GM12878 (cell line): ENCODE results near the gene ASB7.

ENCODE experiments used
- CTCF ChIP-seq, 3 experiments: IDR thresholded peaks in 2 of 3; conservative IDR thresholded peaks in 1 of 3; 2 replicates each; pipeline ENCODE4 v1.5.1; 2011; ENCODE audit warnings: low read depth in 3 of 3, low read length in 3 of 3, mild to moderate bottlenecking in 3 of 3, control low read depth in 2 of 3, moderate library complexity in 2 of 3, inconsistent platforms in 1 of 3, mixed read lengths in 1 of 3; ENCODE audit not compliant: control insufficient read depth in 2 of 3, insufficient read depth in 1 of 3; ENCODE audit errors: extremely low read depth in 1 of 3
- HCFC1 ChIP-seq: fragments of 150-350 bp; IDR thresholded peaks from 2 replicates; pipeline ENCODE4 v1.6.1; 2014; ENCODE audit warnings: low read length
- TF ChIP-seq, protein P1 (sequence below): IDR thresholded peaks from 2 replicates; pipeline ENCODE4 v1.6.1; 2012; ENCODE audit warnings: mild to moderate bottlenecking, low read depth, low read length

DNA sequence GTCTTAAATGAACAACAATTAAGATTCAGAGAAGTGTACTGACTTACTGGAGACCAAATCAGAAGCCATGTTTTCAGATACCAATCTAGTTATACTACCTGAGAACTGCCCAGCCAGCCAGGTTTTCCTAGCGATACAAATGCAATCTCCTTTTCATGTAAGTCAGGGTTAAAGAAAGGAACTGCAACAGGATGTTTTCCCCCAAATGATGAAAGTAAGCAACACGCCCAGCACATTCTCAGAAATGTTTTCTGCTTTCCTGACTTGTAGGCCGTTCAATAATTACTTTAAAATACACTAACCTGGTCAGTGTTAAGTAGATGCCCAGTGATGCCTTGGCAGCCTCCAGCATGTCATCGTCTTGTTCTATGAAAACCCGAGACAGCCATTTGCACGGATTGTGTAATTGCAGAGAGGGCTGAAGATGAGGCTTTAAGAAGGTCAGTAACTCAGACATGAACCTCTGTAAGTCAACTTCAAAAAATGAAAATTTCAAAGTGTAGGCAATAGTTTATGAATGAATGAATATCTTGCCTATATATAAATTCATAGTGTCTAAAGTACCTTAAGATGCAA, 30.7 kb upstream of the ASB7 start:
- TF ChIP-seq HCFC1 (no peak), CTCF (IDR thresholded peaks at IDR 0.05 in 2 of 3, conservative IDR thresholded peaks at IDR 0.05 in 1 of 3; ENCODE audit: control insufficient read depth in 2 of 3, extremely low read depth in 1 of 3, insufficient read depth in 1 of 3, low read depth in 3 of 3, low read length in 3 of 3) (no peak)
- TF ChIP-seq, protein P1, sequence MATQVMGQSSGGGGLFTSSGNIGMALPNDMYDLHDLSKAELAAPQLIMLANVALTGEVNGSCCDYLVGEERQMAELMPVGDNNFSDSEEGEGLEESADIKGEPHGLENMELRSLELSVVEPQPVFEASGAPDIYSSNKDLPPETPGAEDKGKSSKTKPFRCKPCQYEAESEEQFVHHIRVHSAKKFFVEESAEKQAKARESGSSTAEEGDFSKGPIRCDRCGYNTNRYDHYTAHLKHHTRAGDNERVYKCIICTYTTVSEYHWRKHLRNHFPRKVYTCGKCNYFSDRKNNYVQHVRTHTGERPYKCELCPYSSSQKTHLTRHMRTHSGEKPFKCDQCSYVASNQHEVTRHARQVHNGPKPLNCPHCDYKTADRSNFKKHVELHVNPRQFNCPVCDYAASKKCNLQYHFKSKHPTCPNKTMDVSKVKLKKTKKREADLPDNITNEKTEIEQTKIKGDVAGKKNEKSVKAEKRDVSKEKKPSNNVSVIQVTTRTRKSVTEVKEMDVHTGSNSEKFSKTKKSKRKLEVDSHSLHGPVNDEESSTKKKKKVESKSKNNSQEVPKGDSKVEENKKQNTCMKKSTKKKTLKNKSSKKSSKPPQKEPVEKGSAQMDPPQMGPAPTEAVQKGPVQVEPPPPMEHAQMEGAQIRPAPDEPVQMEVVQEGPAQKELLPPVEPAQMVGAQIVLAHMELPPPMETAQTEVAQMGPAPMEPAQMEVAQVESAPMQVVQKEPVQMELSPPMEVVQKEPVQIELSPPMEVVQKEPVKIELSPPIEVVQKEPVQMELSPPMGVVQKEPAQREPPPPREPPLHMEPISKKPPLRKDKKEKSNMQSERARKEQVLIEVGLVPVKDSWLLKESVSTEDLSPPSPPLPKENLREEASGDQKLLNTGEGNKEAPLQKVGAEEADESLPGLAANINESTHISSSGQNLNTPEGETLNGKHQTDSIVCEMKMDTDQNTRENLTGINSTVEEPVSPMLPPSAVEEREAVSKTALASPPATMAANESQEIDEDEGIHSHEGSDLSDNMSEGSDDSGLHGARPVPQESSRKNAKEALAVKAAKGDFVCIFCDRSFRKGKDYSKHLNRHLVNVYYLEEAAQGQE: no peak
